Forelimb muscle (tissue), 1 donor: Measurements from ENCODE around the gene BMPER. TPM values are rescaled to one million over a fixed set of nuclear protein-coding genes. Genes with fewer than 3 reads are reported as not detected.

Experiments
- DNase-seq: peaks from one replicate; pipeline ENCODE4 v3.0.0-alpha.2; 2013; ENCODE audit warnings: low read depth
- polyA plus RNA-seq: library from polyadenylated mRNA; unstranded; fragments of 120-200 nt; gene quantifications from one replicate; pipeline ENCODE4 v1.2.1, GENCODE V29; 2013; ENCODE audit not compliant: insufficient read length

BMPER gene
- polyA plus RNA-seq, 1 donor, result 3.6 TPM

DNA sequence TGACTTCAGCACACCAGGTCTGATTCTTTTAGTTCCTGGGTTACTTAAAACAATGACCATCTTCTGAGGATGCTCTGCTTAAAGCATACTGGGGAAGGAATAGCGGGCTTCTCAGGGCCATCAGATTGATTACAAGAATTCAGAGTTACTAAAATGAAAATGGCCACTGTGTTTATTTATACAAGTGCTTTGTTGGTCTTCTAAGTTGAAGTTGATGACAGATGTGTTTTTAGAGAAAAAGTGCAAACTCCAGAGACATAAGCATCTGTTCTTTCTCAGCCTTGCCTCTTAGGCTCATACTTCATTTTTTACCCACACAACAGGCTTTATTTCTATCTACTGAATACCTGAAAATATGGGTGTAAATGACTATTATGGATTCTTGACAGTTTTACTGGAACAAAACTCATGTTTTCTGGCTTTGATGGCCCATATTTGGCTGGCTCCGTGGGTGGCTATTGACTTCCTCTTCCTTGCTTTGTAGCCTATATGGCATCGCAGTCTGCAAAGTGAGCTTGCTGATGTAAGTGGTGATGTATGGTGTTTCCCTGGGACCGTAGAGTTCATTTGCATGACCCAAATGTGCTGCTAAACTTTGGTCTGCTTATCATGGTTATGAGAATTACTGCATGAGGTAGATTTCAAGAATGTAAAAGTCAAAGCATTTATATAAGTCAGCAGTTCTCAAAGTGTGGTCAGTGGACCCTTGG is 121.3 kb downstream of the BMPER start:
- DNase-seq, result no peak

DNA sequence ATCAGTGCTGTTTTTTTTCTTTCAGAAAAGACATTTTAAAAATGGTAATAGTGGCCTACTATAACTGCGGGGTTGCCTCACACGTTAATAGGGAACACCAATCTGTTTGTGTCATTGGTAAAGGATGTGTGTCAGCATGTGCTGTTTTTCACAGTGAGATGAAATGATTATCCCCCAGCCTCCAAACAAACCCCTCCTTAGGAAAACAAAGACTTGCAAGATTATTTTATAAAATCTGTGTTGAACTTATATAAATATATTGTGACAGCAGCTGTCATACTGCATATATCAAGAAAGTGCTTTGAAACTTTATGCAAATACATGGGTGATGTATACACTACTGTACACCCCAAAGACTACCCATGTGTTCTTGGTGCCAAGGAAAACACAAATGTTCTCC is 125.8 kb downstream of the BMPER start:
- no peak for DNase-seq

DNA sequence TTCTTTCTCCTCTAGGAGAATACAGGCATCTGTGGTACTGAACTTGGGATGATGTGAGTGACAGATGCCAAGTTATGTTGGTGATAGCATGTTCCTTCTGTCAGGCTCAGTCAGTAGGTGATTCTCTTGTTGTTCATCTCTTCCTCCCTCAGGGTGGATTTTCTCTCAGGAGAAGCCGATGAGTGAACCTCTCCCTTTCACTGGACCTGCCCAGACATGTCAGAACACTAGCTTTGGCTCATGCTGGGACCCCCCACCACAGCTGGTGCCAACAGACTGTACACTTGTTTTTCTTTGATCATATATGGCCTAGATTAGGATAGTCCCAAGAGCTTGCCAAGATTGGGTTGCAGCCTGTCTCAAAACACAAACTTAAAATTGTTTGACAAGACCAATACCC is 129.4 kb downstream of the BMPER start:
- DNase-seq, result no peak

DNA sequence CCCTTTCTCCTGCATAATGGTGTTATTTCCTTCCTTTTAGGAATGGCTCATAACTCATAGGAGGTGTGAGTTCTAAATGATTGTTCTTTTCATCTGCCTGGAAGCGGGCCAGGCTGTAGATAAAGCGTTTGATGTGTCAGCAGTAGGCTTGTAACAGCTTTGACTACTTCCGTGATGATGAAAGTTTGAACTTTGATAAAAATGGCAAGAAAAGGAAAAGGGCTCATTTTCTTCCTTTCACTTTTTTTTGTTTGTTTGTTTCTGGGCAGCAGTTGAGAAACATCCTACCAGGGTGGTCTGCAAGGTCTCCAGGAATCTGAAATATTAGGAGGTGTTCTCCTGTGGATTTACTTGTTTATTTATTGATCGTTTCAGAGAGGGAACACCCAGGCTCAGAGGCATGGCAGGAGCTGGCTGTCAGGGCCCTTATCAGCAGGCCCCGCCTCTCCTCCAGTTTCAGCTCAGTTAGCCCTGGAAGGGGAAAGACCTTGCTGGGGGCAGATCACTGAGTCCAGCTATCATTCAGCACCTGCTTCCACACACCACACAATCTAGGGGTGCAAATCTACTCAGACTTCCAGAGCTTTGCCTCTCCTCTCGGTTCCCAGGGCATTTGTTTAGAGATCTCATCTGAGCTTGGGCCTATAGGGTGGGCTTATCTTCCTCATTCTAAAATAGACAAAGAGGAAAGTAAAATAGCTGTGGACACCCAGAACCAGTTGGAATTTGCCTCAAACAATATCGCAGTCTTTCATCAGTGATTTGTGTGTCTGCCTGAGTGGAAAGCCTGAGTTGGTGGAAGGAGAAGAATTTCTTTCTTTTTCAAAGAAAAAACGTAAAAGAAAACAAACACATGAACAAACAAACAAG is 130.9 kb downstream of the BMPER start:
- DNase-seq, result no peak

DNA sequence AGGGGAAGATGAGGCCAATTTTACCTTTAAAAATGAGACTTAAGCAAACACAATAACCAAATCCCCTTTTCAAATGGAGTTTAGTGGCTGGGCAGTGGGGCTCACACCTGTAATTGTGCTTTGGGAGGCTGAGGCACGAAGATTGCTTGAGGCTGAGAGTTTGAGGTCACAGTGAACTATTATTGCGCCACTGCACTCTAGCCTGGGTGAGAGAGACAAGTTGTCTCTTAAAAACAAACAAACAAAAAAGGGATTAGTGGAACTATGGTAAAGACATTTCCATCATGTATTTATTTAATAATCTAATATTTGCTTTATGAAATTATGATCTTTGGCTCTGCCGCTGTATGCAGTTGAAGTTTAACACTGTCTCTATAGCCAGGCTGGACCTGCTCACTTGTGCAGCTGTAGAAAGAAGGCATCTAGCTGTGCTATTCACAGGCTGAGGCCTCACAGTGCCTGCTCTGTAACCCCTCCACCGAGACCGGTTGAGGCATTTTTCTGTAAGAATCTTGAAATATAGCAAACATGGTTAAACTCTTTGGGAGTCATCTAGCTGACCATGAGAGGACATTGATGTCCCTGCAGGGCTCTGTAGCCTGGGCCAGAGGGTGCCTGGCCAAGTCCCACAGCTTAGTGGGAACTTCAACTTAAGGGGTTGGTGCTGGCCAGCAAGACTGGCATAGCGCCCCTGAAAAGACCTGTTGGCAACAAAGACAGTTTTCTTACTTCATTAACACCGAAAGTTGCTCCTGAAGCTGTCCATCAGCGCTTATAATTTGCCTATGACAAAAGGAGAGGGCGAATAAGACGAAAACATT is 131.8 kb downstream of the BMPER start:
- DNase-seq, result no peak

DNA sequence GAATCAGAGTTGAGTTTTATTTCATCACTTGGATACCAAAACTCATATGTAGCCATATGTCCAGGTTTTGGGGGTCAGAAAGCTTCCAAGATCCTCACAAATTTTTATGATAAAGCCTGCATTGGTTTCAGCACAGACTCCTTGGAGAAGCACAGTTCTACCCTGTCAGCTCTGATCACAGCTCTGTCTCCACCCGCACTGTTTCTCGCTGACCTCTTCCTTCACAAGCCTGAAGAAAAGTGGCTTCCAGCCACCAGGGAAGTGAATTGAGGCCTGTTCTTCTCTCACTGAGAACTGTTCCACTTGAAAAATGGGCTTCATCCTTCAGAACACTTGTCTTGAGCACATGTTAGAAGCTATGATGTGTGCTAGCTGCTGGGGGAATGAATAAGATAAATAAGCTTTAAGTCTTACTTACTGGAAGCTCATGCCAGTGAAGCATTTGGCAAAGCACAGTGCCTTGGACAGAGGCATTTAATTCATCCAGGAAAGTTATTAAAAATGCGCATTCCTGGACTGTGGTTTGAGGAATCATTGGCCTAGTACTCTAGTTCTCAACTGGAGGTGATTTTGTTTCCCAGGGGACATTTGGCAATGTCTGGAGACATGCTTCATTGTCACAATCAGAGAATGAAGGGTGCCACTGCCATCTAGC is 133.6 kb downstream of the BMPER start:
- DNase-seq, result no peak

DNA sequence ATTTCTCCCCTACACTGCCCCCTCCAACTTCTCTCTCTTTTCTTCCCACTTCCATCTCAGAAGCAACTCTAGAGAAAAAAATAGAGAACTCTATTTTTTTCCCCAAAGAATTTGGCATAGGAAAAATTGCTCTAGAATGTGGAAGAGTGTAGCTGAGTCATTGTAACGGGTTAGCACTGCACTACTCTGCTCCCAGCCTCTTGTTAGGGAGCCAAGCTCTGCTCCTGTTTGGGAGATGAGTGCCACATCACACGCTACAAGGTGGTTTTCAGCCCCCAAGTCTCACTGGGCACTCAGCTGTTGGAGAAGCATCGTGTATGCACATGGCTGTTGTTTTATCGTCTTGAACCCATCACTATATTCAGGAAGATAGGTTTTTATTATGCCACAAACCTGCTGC is 136.4 kb downstream of the BMPER start:
- no peak for DNase-seq

DNA sequence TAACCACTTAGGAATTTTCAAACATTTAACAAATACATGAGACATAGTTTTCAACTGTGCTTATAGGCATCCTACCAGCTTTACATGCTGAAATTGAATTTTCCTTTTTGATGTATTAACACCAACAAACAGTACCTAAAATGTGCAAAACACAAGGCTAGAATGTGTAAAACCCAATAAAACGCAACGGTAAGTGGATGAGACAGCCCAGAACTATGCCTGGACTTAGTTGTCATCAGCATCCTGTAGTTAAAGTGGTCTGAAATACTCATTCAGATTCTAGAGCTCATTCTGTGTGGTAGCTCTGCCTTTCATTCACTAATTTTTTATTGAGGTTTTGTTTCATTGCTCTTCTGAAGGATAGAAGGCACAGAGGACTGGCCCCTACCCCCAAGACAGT is 137.1 kb downstream of the BMPER start:
- DNase-seq, result no peak

DNA sequence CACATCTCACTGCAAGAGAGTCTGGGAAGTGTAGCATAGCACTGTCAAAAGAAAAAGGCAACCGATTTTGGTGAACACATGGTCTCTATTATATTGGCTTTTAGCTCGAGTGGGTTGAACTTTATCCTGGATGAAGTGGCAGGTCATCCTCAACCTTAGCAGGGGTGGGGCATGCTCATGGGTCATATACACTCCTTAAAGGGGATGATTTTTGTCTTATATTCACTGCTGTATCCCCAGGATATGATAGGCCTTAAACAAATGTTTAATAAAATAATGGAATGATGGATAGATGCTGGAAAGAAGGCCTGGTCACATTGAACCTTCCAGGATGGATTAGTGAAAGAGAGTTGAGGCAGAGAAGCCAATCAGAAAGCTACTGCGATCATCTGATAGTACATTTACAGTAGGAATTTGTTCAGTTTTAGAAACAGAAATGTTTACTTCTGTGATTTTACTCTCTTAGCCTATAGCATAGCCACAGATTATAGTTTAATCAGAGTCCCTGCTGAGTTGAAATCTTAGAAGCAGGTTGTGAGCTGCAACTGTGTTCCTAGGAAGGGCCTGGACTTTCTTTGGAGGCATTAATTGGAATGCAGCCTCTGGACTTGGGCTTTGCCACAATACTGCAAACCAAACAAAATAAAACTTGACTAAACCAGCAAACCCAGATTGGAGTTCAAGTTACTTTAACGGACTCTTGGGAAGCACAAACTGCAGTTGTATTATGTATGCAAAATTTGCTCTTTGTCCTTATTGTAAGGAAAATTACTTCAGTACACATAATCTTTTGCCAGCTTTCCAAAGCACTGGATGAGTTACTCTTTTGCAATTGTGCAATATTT is 138.3 kb downstream of the BMPER start:
- DNase-seq, result no peak

DNA sequence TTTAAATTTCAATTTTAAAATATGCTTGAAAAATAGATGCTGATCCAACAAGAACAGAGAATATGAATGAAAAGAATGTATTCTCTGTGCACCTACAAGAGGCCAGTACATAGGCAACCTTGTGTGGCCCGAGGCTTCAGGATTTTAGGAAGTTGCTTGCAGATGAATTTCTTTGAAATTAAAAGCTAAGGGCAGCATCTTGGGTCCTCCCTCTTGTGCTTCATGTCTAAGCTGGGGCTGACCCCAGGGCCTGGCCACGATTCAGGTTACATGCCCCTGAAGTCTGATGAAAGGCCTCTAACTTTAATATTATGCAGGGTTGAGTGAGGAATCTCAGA is 138.9 kb downstream of the BMPER start:
- no peak for DNase-seq

DNA sequence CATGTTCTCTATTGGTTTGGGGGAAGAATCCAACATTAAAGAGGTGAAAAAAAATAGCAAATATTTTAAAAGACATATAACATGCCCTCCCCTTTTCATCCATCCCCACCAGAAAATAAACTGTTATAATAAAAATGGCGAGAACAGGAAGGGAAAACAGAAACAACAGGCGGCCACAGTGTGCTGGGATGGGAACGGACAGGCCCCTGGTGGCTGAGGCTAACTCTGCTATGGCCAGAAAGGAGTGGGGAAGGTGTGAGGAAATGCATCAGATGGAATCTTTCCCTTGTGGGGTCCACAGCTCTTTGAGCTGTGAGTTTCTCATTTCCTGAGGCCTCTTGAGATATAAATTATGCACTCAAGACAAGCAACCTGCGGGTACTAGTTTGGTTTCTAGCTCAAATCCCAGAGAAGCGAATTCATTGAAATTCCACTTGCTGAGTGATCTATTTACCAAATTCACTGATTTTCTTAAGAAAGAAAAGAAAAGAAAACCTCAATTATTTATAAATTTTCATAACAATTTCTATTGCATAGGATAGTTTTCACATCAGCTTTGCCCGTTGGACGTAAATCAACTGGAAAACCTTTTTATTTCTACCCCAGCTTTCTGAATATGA is 139.5 kb downstream of the BMPER start:
- DNase-seq, result no peak

DNA sequence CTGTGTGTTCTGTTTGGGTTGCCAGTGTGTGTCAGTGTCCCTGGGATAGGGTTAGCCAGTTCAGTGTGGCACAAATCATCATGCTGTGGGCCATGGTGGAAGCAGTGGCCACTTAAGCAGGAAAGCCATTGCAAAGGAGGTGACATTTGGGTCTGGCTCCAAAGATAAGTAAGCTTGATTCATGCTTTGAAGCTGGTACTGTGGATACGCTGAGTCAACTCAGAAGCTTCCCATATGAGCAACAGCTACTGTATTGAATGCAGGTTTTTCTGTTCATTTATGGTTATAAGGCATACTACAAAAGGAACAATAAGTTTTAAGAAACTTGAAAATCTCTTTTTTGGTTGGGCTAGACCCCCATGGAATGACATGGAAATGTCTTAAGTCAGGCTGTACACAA is 143.1 kb downstream of the BMPER start:
- DNase-seq, result no peak

DNA sequence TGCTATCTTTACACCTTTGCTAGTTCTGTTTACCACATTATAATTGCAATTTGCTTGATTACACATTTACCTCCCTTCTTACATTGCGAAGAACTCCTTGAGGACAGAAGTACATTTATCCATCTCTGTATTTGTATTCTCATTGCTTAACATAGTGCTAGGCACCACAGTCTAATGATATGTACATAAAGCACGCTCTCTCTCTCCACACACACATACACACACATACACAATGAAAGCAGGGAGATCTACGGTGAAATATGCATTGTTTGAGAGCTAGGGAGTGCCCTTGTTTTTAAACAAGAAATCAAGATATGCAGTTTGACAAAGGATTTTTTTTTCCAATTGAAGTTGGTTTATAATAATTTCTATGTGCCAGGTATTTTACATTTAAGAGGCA is 148.7 kb downstream of the BMPER start:
- no peak for DNase-seq

DNA sequence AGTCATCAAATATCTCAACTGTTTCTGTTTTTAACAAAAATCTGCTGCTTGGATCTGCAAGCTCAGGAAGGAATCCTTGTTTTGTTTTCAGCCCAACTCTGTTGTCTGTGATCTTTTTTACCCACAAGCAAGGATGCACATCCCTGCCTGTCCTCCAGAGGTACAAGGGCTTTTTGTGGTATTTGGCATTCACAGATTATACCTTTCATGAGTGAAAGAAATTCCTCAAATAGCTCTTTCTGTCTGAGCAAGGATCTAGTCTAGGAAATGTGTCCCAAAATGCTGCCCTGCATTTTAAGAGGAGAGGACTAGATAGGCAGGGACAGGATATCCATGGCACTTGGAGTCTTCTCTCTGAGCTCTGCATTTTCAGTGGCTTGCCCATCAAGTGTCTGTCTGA is 151.8 kb downstream of the BMPER start:
- no peak for DNase-seq

DNA sequence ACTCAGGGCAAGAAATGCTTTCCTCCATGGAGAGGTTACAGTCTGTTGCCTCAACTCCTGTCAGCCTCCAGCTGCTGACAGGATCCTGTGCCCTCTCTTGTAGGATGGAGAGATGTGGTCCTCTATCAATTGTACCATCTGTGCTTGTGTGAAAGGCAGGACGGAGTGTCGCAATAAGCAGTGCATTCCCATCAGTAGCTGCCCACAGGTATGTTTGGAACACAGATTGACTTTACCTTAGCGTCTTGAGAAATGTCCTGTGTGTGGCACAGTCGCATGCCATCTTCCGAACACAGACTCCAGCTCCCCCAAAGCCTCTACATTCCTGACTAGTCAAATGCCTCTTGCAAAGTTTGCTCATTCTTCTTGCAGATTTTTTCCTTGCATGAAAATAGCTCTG is 152.6 kb downstream of the BMPER start:
- no peak for DNase-seq

DNA sequence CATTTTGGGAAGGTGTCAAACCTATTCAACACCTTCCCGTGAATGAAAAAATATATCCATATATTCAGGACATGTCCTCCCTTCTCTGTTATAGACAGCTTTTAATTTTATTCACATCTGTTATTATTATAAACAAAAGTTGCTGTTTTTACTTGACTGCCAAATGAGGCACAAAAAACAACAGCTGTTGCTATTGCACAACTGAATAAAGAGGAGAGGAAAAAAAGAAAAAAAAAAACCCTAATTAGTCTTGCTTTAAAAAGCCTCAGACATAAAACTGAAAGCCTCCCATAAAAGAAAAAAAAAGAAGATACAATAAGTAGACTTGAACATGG is 153.4 kb downstream of the BMPER start:
- DNase-seq, result no peak

DNA sequence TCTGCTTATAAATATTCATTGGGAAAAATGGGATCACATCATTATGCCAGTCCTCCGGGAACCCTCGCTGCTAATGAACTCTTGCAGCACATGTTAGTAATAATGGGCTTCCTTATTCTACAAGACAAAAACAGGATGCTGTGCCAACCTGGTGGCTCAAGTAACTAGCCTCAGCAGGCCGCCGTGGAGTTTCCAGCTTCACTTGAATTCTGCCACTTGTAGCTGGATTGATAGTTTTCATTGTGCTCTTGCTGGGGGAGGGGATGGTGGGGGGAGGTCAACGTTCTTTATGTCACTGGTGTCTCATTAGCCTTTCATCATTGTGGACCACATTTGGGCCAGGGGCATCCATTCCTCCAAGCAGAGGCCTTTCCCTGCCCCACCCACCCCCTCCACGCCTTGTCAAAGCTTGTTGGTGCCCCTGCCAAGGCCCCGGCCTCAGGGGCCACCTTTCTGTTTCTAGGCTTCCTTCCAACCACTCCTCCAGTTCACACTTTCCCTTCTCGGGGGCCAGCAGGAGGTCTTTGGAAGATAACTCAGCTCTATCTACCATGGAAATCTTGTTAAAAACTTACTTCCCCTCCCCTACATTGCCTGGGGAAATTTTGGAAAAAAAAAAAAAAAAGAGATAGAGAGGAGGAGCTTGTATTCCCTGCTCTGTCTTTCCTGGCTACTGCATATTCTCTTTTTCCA is 153.9 kb downstream of the BMPER start:
- DNase-seq, result no peak

DNA sequence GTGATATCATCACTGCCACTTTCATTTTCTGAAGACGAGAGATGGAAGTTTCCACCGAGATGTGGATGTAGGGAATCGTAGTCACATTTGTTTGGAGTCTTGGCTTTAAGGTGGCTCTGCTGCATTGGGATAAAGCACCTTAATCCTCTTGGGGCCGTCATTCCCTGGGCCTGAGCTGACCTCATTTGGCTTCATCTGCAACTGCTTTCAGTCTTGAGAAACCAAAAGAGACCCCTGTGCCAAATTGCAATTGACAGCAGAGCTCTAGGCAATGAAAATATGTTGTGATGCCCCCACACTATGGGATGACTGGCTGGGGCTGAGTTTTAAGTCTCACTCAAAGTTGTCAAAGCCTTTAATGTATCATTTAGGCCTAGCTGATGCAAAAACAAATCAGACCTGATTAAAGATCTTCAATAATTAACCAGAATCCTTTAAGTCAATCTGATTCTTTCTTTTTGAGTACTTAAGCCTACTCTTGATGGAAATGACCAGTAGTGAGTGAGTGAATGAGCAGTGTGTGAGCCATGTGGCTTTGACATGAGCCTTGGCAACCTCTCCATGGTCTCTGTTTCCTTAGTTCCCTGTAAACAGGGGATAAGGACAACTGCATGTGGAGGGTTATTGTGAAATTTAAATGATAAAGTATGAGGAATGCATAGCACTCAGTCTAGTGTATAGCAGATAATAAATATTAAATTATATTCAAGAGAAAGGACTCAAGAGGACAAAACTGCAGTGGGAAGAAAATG is 155.0 kb downstream of the BMPER start:
- DNase-seq, result no peak

DNA sequence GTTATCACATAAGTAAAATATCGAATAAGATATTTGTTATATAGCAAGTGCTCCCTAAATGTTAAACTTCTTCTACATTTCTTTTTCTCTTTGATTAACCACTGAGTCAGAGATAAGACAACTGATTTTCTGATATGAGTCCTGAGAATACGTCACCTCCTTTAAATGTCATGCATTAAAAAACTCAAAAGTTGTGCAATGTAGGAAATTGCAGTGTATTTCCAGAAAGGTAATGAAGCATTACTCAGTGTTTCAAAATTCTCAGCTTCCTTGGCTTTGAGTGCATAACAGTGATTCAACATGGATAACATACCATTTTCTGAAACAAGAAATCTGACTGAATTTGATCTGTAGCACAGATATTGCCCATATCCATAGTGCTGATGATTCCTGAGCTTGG is 155.8 kb downstream of the BMPER start:
- no peak for DNase-seq
